ENCODE measurements around the gene LMTK3.
A peak's percentile ranks its signal among the peaks of the same experiment; 100 is the strongest.
"Not testable (repeated sequence)": the region's sequence is repeated elsewhere in the genome, so short reads cannot be mapped to it uniquely, and the experiment has no call there.

The LMTK3 gene

GRCh38 chr19:48486706-48487105 is 24.9 kb downstream of the LMTK3 start:
- not testable (repeated sequence) for DNase-seq (ENCODE audit: low spot score)

GRCh38 chr19:48484931-48485612 is 26.6 kb downstream of the LMTK3 start:
- no peak for DNase-seq (ENCODE audit: low spot score)

- DNase-seq (ENCODE audit: low spot score): no peak
Observed at GRCh38 chr19:48484247-48484893, 27.3 kb downstream of the LMTK3 start.

GRCh38 chr19:48483301-48483700 is 28.3 kb downstream of the LMTK3 start:
- DNase-seq (ENCODE audit: low spot score): no peak

GRCh38 chr19:48481846-48482639 is 29.6 kb downstream of the LMTK3 start:
- no peak for DNase-seq (ENCODE audit: low spot score)

GRCh38 chr19:48480558-48481500 is 30.8 kb downstream of the LMTK3 start:
- peak; percentile 50 for DNase-seq (ENCODE audit: low spot score)

GRCh38 chr19:48480183-48480557 is 31.5 kb downstream of the LMTK3 start:
- peak; percentile 29 for DNase-seq (ENCODE audit: low spot score)

GRCh38 chr19:48479686-48480085 is 31.9 kb downstream of the LMTK3 start:
- no peak for DNase-seq (ENCODE audit: low spot score)

GRCh38 chr19:48478339-48479256 is 33.0 kb downstream of the LMTK3 start:
- no peak for DNase-seq (ENCODE audit: low spot score)

- no peak for DNase-seq (ENCODE audit: low spot score)
Observed at GRCh38 chr19:48477698-48478338, 33.8 kb downstream of the LMTK3 start.

GRCh38 chr19:48477067-48477685 is 34.5 kb downstream of the LMTK3 start:
- DNase-seq (ENCODE audit: low spot score): no peak

- no peak for DNase-seq (ENCODE audit: low spot score)
Observed at GRCh38 chr19:48476176-48476575, 35.5 kb downstream of the LMTK3 start.

GRCh38 chr19:48475369-48476068 is 36.1 kb downstream of the LMTK3 start:
- DNase-seq (ENCODE audit: low spot score): no peak

GRCh38 chr19:48474084-48474592 is 37.5 kb downstream of the LMTK3 start:
- no peak for DNase-seq (ENCODE audit: low spot score)

GRCh38 chr19:48473161-48473966 is 38.3 kb downstream of the LMTK3 start:
- DNase-seq (ENCODE audit: low spot score): no peak

GRCh38 chr19:48471836-48472235 is 39.8 kb downstream of the LMTK3 start:
- no peak for DNase-seq (ENCODE audit: low spot score)

GRCh38 chr19:48470856-48471255 is 40.8 kb downstream of the LMTK3 start:
- no peak for DNase-seq (ENCODE audit: low spot score)
